ENCODE results near the gene DOCK11.

Gene DOCK11

DNA sequence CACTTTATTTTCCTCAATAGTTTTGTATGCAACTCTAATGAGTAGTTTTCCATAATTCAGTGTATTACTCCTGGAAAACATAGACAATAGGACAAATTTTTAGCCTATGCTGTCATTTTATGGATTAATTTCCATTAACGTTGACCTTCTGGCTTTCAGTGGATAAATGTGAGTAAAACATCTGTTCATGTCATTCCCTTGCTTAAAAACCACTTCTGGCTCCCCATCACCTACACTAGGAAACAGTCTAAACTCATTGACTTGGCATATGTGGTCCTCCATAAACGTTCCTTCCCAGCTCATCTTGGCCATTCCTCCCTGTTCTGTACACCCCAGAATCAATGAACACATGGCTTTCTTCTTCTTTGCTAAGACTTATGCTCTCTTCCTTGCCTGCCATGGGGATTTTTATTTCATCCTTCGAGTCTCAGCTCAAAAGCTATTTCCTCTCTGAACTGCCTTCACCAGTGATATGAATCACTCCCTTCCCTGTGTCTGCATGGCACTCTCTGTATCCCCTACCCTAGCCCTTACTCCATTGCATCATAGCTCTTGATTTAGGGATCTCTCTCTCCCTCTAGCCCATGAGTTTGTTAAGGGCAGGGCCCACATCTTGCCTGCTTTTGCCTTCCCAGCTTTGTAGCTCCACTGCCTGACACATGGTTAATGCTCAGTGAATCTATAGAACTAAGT is 34.8 kb downstream of the DOCK11 start:
- DNase-seq (ENCODE audit: low spot score), result no peak

DNA sequence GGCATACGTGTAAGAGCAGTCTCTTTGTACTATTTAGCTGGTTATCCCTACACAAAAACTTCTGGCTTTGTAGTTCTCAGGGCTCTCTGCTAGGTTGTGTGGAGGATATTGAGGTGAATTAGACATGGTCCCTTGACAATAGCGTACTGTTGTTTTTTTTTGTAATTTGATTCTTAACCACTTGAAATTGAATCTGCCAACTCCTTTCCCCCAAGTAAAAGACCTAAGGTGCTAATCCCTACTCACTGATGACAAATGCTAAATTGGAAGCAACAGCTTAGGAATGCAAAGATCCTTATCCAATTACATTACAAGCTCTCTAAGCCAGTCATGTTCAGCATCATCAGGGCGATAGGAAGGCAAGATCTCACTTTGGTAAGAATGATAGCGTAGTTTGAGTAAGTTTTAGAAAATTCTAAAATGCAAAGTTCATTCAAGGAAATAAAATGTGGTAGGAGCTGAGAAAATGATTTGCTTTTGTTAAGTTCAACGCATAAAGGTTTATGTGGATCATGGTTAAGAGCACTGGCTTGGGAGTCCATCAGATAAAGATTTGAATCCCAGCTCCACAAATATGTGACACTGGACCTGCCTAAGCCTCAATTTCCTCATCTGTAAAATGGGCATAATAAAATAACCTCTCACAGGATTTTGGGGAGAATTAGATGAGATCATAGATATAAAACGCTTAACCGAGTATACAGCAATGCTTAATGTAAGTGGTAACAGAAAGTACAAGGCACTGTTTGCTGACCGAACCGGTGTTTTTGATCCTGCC is 39.3 kb downstream of the DOCK11 start:
- no peak for DNase-seq (ENCODE audit: low spot score)

DNA sequence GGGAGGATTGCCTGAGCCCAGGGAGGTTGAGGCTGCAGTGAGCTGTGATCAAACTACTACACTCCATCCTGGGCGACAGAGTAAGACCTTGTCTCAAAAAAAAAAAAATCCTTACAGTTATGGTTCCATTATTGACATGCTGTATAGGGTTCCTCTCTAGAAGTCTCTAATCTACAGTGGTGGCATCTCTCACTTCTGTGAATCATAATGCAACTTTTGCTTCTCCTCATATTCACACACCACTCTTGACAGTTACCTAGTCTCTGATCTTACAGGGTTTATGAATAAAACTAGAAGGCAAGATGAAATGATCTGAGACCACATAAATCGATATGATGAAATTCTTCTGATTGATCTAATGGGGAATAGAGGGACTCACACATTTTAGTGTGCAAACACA is 40.6 kb downstream of the DOCK11 start:
- no peak for DNase-seq (ENCODE audit: low spot score)

DNA sequence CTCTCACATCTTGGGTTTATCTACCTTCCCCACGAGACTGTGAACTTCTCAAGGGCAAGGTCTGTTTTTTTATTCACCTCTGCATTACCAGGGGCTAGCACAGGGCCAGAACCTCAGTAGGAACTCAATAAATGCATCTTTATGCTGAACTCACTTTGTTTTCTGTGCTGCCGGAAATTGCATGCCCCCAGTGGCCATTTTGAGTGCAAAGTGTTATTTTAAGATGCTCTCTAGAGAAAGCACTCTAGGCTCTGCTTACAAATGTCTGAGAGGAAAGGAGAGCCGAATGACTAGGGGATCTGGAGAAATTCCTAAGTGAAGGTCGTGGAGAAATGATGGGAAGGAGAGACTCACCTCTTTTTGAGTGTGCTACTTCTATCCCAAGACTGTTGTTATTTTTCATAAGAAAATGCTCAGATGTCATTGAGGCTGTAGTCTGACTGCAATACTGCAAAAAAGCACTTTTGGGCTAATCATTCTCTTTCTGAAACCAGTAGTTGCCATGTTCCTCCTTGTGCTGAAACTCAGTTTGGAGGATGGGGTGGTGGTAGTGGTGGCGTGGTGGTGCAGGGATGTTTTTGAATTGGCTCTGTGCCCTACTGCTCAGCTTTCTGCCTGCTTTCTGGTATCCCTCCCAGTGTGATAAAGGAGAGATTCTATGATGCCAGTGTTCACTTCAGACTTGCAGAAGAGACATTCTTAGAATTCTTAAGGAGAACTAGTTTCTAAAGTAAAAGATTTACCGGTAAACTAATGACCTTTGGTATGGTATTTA is 41.3 kb downstream of the DOCK11 start:
- no peak for DNase-seq (ENCODE audit: low spot score)

DNA sequence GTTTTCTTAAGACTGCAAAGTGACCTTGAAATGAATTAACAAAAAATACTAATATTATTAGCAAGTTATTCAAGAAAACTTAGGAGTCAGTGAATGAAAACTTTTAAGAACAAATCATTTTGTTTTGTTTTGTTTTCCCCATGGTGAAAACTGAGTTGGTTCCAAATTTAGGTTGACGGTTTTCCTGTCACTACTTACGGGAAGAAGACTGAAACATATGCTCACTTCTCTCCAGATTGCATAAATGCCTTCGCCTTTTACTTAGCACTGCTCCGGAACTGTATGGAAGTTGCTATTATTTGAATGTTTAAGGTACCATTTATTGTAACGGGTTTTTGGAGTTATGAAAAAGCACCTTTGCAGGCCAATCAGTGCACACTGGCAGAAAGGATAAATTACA is 42.8 kb downstream of the DOCK11 start:
- DNase-seq (ENCODE audit: low spot score), result no peak

DNA sequence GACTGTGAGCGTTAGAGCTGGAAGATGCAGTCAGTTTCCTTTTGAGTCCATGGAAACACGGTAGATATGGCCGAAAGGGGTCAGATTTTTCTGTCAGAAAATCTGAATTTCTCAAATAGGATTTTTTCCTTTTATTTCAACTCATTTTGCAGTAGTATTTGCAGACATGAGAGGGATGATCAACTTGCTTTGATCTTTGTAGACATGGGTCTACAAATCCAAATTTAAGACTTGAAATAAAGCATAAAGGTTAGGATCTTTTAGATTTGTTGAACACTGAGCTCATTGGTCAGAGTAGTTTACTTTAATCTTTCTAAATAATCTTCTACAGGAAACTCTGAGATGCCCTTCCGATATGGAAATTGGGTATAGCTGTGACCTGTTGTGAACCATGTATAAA is 44.7 kb downstream of the DOCK11 start:
- DNase-seq (ENCODE audit: low spot score), result no peak

DNA sequence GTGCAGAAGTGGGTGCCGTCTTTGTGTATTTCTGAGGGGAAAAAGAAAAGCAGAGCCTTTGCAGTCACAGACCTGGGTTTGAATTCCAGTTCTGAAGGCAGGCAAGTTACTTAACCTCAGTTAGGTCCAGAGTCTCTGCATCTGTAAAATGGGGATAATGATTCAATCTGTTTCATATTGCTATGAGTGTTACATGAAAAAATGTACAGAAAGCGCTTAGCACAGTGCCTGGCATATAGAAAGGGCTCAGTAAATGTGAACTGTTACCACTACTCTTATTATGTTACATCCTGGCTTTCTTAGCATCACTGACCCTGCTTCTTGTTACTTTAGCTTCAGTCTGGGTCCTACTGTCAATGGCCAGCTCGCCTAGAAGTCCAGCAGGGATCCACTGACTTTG is 45.9 kb downstream of the DOCK11 start:
- no peak for DNase-seq (ENCODE audit: low spot score)

DNA sequence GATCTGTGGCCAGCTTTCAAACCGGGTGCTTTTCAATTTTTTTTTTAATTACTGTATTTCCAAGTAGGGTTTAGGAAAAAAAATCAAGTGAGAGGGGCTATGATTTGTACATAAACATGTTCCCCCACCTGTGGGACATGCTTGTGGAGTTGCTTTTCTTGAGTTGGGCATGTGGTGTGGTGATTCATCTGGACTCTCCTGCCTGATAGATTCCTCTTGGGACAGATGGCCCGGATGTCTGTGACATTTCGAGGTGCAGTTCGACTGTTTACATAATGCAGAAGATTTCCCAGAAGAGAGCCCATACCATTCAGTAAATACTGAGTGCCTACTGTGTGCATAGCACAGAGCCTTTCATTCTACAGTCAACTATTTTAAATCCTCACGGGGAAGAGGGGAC is 49.9 kb downstream of the DOCK11 start:
- DNase-seq (ENCODE audit: low spot score), result no peak

DNA sequence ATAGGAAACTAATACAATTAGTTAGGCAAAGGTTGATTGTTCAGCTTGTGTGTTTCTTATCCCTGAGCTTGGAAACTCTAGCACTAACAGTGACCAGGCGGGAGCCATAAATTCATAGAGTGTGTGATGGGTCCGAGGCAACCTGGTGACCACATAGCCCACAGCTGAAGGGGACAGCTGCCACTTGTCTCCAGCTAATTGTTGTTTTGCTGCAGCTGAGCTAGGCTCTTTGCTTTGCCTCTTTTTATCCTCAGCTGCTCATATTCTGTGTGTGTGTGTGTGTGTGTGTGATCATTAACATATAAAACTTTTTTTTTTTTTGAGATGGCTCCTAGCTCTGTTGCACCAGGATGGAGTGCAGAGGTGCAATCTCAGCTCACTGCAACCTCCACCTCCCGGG is 53.2 kb downstream of the DOCK11 start:
- no peak for DNase-seq (ENCODE audit: low spot score)

DNA sequence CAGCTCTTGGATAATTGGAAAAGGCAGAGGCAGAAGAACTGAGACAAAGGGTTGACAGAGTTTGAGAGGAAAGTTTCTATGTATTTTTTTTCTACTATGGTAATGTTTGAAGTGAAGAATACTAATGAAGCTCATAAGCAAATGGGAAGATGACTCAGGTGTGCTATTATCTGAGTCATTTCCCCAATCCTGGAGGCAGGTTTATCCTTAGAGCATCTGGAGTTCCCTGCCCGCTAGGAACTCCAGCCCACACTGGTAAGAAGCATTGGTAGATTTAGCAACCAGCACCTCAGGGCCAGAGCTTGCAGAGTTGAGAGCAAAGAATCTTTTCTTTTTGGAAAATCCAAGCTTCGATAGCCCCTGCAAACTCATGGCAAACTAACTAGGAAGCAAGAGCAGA is 55.2 kb downstream of the DOCK11 start:
- no peak for DNase-seq (ENCODE audit: low spot score)

DNA sequence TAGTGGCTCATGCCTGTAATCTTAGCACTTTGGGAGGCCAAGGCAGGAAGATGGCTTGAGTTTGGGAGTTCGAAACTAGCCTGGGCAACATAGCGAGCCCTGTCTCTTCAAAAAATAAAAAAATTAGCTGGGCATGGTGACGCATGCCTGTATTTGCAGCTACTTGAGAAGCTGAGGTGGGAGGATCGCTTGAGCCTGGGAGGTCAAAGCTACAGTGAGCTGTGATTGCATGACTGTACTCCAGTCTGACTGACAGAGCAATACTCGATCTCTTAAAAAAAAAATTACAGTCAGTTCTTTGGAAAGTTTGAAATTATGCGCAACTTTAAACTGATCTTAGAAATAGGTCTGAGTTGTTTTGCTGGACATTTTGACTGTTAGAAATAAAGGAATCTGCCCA is 55.8 kb downstream of the DOCK11 start:
- no peak for DNase-seq (ENCODE audit: low spot score)

DNA sequence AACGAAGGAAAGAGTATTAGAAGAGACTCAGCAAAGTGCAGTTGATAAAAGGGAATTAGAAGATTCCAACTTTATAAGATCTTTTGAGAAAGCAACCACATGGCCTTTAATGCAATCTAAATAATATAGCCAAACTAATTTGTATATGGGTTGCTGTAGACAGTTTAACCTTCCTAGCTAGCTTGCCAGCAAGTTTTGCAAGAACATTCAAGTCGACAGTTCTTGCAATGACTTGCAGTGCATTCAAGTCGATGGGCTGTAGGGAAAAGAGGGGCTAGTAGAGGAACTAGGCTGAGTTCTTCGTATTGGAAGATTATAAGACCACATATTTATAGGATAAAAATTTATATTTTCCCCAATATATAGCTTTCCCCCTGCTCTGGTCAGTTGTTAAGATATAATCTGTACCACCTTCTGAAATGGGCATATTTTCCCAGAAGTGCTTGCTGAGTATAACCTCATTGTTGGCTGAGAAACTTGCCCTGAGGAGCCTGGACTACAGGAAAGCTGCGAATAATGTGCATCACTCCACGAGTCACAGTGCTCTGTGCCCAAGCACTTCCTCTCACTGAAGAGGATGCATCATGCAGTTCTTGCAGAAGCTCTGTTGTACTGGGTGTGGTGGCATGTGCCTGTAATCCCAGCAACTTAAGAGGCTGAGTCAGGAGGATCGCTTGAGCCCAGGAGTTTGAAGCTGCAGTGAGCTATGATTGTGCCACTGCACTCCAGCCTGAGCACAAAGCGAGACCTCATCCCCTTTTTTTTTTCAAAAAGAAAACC is 56.7 kb downstream of the DOCK11 start:
- no peak for DNase-seq (ENCODE audit: low spot score)

DNA sequence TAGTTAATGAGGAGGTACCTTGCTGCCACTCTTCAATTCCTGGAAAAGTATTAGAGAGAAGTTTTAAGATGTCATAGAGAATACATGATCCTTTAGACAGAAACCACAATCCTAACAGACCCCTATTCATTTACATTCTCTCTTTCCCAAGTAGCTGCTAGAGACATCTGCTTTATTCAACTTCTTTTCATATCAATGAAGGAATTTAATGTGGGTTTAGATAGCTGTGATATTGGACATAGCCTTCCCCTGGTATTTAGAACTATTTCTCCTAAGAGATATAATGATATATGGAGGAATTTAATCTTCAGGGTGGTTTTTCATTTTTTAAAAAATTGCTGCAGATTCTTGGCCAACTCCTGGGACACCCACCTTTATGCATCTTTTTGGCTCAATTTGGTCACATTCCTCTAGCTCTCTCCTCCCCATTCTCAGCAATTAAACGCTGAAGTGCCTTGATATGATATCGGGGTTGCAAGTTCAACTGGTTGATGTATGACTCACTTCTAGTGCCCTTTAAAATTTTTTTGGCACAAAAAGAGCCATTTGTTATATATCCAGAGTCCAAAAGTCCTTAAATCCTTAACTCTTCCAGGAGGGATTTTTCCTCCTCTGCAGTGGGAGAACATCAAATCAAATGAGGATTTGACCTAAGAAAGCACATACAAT is 57.6 kb downstream of the DOCK11 start:
- no peak for DNase-seq (ENCODE audit: low spot score)

DNA sequence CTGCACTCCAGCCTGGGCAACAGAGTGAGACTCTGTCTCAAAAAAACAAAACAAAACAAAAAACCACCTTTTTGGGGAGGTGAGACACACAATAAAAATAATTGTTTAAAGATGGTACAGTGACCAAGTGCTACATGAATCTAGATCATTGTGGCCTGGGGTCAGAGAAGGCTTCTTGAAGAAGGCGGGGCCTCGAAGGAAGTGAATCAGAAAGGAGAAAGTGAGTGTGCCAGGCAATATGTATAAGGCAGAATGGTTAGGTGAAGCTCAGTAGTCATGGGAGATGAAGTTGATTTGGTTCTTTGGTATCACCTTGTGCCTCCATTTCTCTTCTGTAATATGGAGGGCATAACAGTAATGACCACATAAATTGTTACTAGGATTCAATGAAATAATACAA is 58.9 kb downstream of the DOCK11 start:
- no peak for DNase-seq (ENCODE audit: low spot score)

DNA sequence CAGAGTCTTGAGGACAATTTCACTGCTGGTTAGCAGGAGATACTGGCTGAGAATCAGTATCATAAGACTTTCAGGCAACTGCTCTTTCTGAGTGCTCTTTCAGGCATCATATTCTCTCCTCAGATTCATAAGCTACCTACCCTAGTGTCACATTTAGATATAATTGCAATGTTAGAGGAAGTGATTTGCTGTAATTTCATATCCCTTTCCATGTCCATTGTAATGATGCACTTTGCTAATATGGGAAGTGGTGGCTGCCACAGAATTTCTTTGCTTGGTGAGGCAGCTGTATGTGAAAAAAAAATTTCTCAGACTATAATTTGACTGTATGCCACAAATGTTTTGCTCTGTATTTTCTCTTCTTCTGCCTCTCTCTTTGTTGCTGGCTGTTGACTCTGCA is 63.3 kb downstream of the DOCK11 start:
- no peak for DNase-seq (ENCODE audit: low spot score)

DNA sequence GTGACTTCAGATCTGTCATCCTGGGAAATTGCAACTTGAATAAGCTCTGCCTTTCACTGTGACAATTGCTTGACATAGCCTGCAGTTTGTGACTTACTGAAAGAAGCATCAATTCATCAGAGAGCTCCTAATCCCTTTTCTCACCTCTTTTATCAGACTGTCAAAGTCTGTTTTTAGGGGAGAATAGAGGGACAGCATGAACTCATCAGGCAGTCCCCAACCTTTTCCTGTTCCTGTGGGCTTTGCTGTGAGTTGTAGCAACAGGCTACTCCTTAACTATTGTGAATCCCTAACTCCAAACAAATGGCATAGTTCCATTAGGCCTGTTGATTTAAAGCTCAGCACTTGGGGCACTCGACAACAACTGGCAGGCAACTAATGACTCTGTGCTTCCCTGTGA is 64.9 kb downstream of the DOCK11 start:
- DNase-seq (ENCODE audit: low spot score), result no peak

DNA sequence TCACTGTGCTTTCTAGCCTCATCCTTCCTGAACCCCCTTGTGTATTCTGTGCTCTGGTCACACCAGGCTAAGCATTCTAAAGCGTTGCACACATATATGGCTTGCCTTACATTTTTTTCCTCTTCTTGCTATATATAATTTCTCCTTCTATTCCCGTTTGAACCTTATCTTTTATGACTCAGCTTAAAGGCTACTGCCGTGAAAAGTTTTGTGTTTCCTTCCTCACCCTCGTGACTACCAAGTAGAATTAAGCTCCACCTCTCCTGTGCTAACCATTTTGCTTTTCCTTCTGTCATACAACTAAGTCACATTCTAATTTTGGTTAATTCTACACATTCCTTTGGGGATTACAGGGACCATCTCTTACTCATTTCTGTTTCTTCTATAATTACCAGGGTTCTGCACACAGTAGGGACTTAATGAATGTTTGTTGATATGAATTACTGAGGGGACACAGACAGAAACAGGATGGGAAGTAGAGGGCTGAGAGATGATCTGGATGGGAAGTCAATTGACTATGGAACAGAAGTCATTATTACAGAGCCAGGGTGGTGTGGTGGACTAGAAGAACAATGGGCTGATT is 67.1 kb downstream of the DOCK11 start:
- no peak for DNase-seq (ENCODE audit: low spot score)

DNA sequence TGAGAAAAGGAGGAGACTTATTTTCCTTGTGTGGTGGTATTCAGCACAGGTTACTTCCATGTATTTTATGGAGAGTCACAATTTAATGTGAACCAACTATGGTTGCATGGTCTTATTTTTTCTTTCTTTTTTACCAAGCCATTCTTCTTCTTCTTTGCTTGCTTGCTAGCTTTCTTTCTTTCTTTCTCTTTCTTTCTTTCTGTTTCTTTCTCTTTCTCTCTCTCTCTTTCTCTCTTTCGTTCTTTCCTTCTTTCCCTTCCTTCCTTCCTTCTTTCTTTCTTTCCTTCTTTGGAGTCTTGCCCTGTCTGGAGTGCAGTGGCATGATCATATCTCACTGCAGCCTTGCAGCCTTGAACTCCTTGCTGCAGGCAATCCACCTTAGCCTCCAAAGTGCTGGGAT is 68.9 kb downstream of the DOCK11 start:
- DNase-seq (ENCODE audit: low spot score), result no peak

DNA sequence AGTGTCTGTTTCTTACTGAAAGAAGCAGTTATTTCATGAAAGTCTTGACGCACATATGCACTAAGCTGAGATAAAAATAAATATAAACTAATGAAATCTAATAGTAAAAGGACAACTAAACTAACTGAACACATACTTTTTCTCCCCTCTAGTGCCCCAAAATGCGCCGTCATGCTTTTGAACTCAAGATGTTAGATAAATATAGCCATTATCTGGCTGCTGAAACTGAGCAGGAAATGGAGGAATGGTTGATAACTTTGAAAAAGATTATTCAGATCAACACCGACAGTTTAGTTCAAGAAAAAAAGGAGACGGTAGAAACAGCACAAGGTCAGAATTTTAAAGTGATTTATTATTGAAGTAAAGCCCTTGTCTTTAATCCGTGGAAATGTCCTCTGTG is 70.2 kb downstream of the DOCK11 start:
- no peak for DNase-seq (ENCODE audit: low spot score)

DNA sequence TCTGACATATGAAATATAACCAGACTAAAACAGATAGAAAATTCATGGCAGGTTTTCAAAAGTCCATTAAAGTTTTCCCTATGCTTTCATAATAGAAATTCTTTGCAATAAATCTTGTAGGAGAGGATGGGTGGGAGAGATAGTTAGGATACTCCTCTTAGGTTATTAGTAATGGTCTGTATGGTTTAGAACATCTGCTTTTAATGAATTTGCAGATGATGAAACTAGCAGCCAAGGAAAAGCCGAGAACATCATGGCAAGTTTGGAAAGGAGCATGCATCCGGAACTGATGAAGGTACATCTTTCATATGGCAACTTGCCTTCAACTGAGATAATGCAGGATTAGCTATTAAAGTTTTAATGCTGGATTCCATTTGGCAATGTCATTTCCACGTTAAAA is 70.7 kb downstream of the DOCK11 start:
- no peak for DNase-seq (ENCODE audit: low spot score)

DNA sequence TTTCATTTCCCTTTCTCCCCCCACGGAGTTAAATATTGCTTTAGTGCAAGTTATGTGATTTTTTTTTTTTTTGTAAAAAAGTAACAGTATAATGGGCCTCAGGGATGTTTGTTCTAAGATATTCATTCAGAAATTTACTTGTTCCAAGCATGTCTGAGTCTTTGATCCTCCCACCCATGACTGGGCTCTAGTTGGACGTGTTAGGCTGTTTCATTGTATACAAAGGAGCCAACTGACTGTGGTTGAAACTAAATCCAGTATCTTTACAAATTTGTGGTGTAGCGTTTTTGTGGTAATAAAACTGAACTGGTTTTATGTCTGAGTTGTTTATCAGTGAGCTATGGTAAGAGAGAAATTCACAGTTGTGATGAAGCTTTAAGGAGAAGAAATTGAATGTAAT is 74.1 kb downstream of the DOCK11 start:
- DNase-seq (ENCODE audit: low spot score), result no peak

Data from HuH-7.5 (cell line).